Measurements from ENCODE around the gene ARMC7.
"Not testable (repeated sequence)": the region's sequence is repeated elsewhere in the genome, so short reads cannot be mapped to it uniquely, and the experiment has no call there.

DNA sequence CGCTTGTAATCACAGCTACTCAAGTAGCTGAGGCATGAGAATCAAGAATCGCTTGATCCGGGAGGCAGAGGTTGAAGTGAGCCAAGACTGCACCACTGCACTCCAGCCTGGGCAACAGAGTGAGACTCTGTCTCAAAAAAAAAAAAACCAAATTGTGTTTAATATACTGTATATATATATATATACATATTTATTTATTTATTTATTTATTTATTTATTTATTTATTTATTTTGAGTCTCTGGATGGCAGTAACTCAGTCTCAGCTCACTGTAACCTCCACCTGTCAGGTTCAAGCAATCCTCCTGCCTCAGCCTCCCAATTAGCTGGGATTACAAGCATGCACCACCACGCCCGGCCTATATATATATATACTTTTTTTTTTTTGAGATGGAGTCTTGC lies 36.9 kb upstream of the ARMC7 start:
- TF ChIP-seq, protein P1, sequence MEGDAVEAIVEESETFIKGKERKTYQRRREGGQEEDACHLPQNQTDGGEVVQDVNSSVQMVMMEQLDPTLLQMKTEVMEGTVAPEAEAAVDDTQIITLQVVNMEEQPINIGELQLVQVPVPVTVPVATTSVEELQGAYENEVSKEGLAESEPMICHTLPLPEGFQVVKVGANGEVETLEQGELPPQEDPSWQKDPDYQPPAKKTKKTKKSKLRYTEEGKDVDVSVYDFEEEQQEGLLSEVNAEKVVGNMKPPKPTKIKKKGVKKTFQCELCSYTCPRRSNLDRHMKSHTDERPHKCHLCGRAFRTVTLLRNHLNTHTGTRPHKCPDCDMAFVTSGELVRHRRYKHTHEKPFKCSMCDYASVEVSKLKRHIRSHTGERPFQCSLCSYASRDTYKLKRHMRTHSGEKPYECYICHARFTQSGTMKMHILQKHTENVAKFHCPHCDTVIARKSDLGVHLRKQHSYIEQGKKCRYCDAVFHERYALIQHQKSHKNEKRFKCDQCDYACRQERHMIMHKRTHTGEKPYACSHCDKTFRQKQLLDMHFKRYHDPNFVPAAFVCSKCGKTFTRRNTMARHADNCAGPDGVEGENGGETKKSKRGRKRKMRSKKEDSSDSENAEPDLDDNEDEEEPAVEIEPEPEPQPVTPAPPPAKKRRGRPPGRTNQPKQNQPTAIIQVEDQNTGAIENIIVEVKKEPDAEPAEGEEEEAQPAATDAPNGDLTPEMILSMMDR (IDR thresholded peaks at IDR 0.05), result not testable (repeated sequence)
- TF ChIP-seq POLR2AphosphoS5, EP300, POLR2A (IDR thresholded peaks at IDR 0.05): not testable (repeated sequence)
